ENCODE data around the gene LMAN2.

LMAN2 gene

DNA sequence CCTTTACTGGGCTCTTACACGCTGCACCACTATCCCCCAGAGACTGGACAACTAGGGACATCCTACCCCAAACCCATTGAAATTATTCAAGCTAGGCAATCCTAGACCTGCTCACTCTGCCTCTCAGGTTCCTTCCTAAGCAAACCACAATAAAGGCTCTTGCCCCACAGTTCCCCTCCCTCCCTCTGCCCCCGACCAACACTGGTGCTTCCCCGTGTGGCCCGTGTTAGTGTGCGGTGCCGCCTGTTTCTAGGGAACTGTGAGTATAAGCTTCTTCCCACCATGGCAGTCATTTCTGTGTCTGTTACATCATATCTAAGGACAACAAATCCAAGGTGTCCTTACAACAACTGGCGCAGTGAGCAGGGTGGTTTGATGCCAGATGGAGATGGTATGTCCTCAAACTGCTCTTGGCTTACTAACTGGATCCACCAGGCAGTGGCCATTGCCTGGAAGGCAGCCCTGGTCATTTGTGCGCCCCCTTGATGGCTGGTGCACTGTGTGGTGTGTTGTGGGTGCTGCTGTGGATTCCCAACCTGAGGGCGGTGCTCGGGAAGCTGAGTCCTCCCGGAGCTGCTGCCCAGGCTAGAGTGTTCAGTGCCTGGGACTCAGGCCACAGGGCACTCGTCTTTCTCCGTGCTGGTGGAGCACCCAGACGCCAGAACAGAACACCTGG, 31.4 kb downstream of the LMAN2 start:
- TF ChIP-seq CTCF (IDR thresholded peaks at IDR 0.05; ENCODE audit: low read depth, low read length, missing control alignments): no peak
- no peak for DNase-seq (ENCODE audit: low read depth)
- H3K4me3 ChIP-seq (ENCODE audit: low read depth, low read length): no peak overlapping the region

DNA sequence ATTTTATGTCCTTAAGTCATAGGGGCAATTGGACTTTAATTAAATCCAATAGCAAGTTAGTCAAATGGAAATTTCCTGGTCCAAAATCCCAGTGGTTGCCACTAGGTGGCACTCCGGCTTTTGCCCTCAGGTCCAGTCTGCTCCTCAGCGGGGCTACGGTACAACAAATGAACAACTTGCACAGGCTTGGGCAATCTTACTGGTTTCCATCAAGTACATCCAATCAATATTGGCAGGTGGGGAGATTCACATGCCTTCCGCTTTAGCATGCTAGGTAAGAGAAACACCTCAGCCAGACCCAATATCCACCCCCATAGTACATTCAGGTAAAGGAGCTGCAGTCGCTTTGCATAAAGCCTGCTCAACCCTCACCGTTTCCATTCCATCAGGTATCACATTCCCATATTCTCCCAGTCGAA, 33.5 kb downstream of the LMAN2 start:
- no peak overlapping the region for H3K4me3 ChIP-seq (ENCODE audit: low read depth, low read length)
- DNase-seq (ENCODE audit: low read depth): no peak
- TF ChIP-seq CTCF (IDR thresholded peaks at IDR 0.05; ENCODE audit: low read depth, low read length, missing control alignments): peak; percentile 88

GRCh38 chr5:177316005-177316404, 35.5 kb downstream of the LMAN2 start:
- TF ChIP-seq CTCF (IDR thresholded peaks at IDR 0.05; ENCODE audit: low read depth, low read length, missing control alignments): no peak
- DNase-seq (ENCODE audit: low read depth): no peak
- no peak overlapping the region for H3K4me3 ChIP-seq (ENCODE audit: low read depth, low read length)

GRCh38 chr5:177315411-177315810, 36.1 kb downstream of the LMAN2 start:
- DNase-seq (ENCODE audit: low read depth): no peak
- no peak for TF ChIP-seq CTCF (IDR thresholded peaks at IDR 0.05; ENCODE audit: low read depth, low read length, missing control alignments)
- H3K4me3 ChIP-seq (ENCODE audit: low read depth, low read length): no peak overlapping the region

GRCh38 chr5:177314376-177315342, 36.8 kb downstream of the LMAN2 start:
- no peak overlapping the region for H3K4me3 ChIP-seq (ENCODE audit: low read depth, low read length)
- TF ChIP-seq CTCF (IDR thresholded peaks at IDR 0.05; ENCODE audit: low read depth, low read length, missing control alignments): no peak
- DNase-seq (ENCODE audit: low read depth): no peak

GRCh38 chr5:177313561-177314259, 37.8 kb downstream of the LMAN2 start:
- H3K4me3 ChIP-seq (ENCODE audit: low read depth, low read length): no peak overlapping the region
- no peak for DNase-seq (ENCODE audit: low read depth)
- TF ChIP-seq CTCF (IDR thresholded peaks at IDR 0.05; ENCODE audit: low read depth, low read length, missing control alignments): no peak
